ENCODE data around the gene ST6GALNAC6. TPM values are rescaled to one million over a fixed set of nuclear protein-coding genes. Genes with fewer than 3 reads are reported as not detected.

The ST6GALNAC6 gene
- total RNA-seq, 1 donor from 2014 or later, result 48.4 TPM

DNA sequence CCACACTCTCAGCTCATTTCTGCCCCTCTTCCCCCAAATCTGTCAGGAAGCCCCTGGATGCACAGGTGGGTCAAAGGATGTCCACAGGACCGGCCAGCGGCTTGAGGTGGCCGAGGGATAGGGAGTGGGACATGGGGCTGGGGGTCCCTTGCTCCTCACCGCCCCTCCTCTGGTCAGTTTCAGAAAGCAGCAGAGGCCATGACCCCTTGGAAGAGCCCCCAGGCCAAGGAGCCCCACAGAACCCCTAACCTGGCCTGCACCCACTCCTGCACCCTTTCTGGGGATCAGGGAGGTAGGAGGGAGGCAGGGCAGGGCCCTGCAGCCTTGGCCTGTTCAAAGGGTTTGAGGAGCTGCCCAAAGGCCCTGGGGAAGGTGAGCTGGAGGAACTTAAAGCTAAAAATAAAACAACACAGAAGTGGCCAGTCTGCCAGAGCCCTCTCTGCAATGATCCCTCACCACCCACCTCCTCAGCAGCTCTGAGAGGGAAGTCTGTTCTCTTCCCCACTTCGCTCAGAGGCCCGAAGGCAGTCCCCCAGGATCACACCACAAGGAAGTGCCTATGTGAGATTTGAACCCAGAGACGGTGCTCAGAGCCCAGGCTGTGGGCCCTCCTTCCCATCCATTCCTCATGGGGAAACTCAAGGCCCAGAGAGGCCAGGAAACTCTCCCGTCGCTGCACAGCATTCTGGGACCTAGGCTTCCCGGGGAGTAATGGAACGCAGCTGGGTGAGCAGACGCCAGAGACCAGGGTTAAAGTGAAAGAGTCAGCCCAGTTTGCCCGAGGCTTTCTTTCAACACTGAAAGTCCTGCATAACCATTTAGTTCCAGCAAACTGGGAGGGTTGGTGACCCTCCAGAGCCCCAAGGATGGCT, 45.9 kb downstream of the ST6GALNAC6 start:
- TF ChIP-seq CTCF (IDR thresholded peaks at IDR 0.05; ENCODE audit: borderline replicate concordance), result no peak
- DNase-seq, result no peak
- no peaks in the 10 kb centered on the region for H3K27me3 ChIP-seq (ENCODE audit: low read depth)
- H3K36me3 ChIP-seq, result peaks cover 42% of the 10 kb centered on the region
- H3K4me1 ChIP-seq, result peaks cover 92% of the 10 kb centered on the region
- peak overlapping the region; percentile 97 for H3K27ac ChIP-seq (replicated peaks)
- intact Hi-C loops (cut with micrococcal nuclease), result no loop called here
- peak overlapping the region; percentile 73 for H3K4me3 ChIP-seq
- H3K9me3 ChIP-seq (replicated peaks), result peaks cover 13% of the 10 kb centered on the region

DNA sequence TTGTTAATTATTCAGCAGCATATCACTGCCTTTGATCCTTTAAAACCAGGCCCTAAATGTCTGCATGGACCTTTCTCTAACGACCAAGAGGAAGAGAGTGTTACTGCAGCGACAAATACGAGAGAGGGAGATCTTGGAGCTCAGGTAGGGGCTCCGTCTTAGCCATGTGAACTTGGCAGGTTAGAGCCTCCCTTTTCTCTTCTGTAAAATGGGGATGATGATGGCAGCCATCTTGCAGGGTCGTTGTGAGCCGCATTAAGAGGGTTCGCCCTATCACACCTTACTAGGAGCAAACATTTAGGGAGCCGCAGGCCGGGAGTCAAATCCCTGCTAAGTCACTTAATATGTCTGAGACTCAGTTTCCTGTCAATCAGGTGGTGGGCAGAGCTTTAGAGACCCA, 46.6 kb downstream of the ST6GALNAC6 start:
- H3K36me3 ChIP-seq, result peaks cover 46% of the 10 kb centered on the region
- peak overlapping the region; percentile 97 for H3K27ac ChIP-seq (replicated peaks)
- H3K9me3 ChIP-seq (replicated peaks), result peaks cover 14% of the 10 kb centered on the region
- no peaks in the 10 kb centered on the region for H3K27me3 ChIP-seq (ENCODE audit: low read depth)
- TF ChIP-seq CTCF (IDR thresholded peaks at IDR 0.05; ENCODE audit: borderline replicate concordance), result no peak
- intact Hi-C loops (cut with micrococcal nuclease), result no loop called here
- no peak for DNase-seq
- H3K4me1 ChIP-seq, result peaks cover 92% of the 10 kb centered on the region
- H3K4me3 ChIP-seq, result peak overlapping the region; percentile 73

- intact Hi-C loops (cut with micrococcal nuclease), result no loop called here
- DNase-seq, result no peak
- no peak for TF ChIP-seq CTCF (IDR thresholded peaks at IDR 0.05; ENCODE audit: borderline replicate concordance)
- Histone ChIP-seq H3K36me3 (peaks cover 46% of the 10 kb centered on the region), H3K4me3 (peak overlapping the region; percentile 73), H3K27me3 (ENCODE audit: low read depth) (no peaks in the 10 kb centered on the region), H3K9me3 (replicated peaks) (peaks cover 14% of the 10 kb centered on the region), H3K27ac (replicated peaks) (peak overlapping the region; percentile 97), H3K4me1 (peaks cover 92% of the 10 kb centered on the region)
Measured at GRCh38 chr9:127850286-127850830, 49.0 kb downstream of the ST6GALNAC6 start.

DNA sequence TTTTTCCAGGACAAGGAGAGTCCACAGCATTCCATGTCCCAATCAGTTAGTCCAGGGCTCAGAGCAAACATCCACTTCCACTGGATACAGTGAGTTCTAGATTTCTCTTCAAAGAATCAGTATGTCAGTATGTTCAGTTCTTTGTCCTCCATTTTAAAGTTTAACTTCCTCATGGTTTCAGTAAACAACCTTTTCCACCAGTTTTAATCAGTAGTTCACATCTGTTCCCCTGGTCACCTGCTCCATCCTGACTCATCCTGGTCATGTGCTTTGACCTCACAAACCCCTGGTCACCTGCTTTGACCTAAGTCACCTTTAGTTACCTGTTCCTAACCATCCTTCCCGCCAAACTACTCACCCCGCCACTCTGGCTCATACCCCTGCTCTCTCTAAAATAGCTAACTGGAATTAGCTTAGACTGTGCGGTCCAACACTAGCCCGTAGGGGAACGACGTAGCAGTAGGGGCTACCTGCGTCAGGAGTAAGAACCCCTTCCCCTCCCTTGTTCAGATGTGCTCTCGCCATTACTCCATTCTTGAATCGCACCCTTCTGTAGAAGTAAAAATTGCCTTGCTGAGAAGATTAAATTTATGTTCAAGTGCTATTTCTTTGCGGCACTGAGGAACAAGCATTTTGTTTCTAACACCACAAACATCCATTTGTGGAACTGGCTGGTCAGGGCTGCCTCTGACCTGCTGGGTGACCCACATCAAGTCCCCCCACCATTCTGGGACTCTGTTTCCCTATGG, 50.5 kb downstream of the ST6GALNAC6 start:
- DNase-seq, result no peak
- Histone ChIP-seq H3K27me3 (ENCODE audit: low read depth) (no peaks in the 10 kb centered on the region), H3K9me3 (replicated peaks) (peaks cover 14% of the 10 kb centered on the region), H3K36me3 (peaks cover 46% of the 10 kb centered on the region), H3K27ac (replicated peaks) (peak overlapping the region; percentile 97), H3K4me3 (peak overlapping the region; percentile 73), H3K4me1 (peaks cover 92% of the 10 kb centered on the region)
- TF ChIP-seq CTCF (IDR thresholded peaks at IDR 0.05; ENCODE audit: borderline replicate concordance), result no peak
- intact Hi-C loops (cut with micrococcal nuclease), result no loop called here
